PC-9 (cell line): ENCODE results near the gene BACH2. TPM values are rescaled to one million over a fixed set of nuclear protein-coding genes. Genes with fewer than 3 reads are reported as not detected.

ENCODE experiments used
- BruUV-seq: library from RNA; stranded (reverse); fragments of 400-500 nt; replicated peaks from 2 replicates; lab custom pipeline; 2021; lab: Mats Ljungman, UMichigan
- CTCF ChIA-PET: fragments of 300-600 bp; sonication (Branson Sonifier 250); formaldehyde crosslinking; loops from one replicate; lab custom pipeline; 2022; ENCODE audit warnings: antibody characterized with exemption; lab: Charles Lee
- POLR2A ChIA-PET: fragments of 300-600 bp; sonication (Branson Sonifier 250); formaldehyde crosslinking; loops from one replicate; lab custom pipeline; 2022; ENCODE audit warnings: antibody characterized with exemption; ENCODE audit not compliant: unreplicated experiment; lab: Charles Lee
- DNase-seq, 2 experiments: peaks; one replicate each; pipeline versions ENCODE4 v3.0.0 to v3.0.0-alpha.2; 2015 to 2022; ENCODE audit warnings: mixed read lengths in 1 of 2
- H2AFZ ChIP-seq: fragments of 200-600 bp; sonication (generic); 2 replicates; pipeline ENCODE4 v1.8.1; 2017; ENCODE audit warnings: antibody characterized with exemption
- H3F3A ChIP-seq: fragments of 200-600 bp; sonication (generic); 2 replicates; pipeline ENCODE4 v1.8.1; 2017; ENCODE audit warnings: antibody characterized with exemption, mild to moderate bottlenecking, low read depth; ENCODE audit not compliant: insufficient read depth
- H3K27ac ChIP-seq: fragments of 200-600 bp; sonication (generic); 2 replicates; pipeline ENCODE4 v1.6.1; 2016; ENCODE audit warnings: mixed run types
- H3K27me3 ChIP-seq: fragments of 200-600 bp; sonication (generic); 2 replicates; pipeline ENCODE4 v1.6.1; 2016; ENCODE audit warnings: low read depth, mixed run types; ENCODE audit not compliant: insufficient read depth
- H3K36me3 ChIP-seq: fragments of 200-600 bp; sonication (generic); 2 replicates; pipeline ENCODE4 v1.6.1; 2016; ENCODE audit warnings: low read depth, mixed run types
- H3K4me1 ChIP-seq: fragments of 200-600 bp; sonication (generic); replicated peaks from 2 replicates; pipeline ENCODE4 v1.6.1; 2016; ENCODE audit warnings: mixed run types; ENCODE audit not compliant: insufficient read depth
- H3K4me2 ChIP-seq: fragments of 200-600 bp; sonication (generic); 2 replicates; pipeline ENCODE4 v1.6.1; 2017; ENCODE audit warnings: mixed run types
- H3K4me3 ChIP-seq: fragments of 200-600 bp; sonication (generic); 2 replicates; pipeline ENCODE4 v1.6.1; 2016; ENCODE audit warnings: mixed run types
- H3K79me2 ChIP-seq: fragments of 200-600 bp; sonication (generic); 2 replicates; pipeline ENCODE4 v1.6.1; 2017; ENCODE audit warnings: low read depth, mixed run types
- H3K9me2 ChIP-seq: fragments of 200-600 bp; sonication (generic); 2 replicates; pipeline ENCODE4 v1.8.1; 2017; ENCODE audit warnings: mild to moderate bottlenecking; ENCODE audit not compliant: insufficient read depth
- H3K9me3 ChIP-seq: fragments of 200-600 bp; sonication (generic); 2 replicates; pipeline ENCODE4 v1.8.1; 2016; ENCODE audit warnings: low read depth; ENCODE audit not compliant: insufficient read depth
- H4K20me1 ChIP-seq: fragments of 200-600 bp; sonication (generic); 2 replicates; pipeline ENCODE4 v1.8.1; 2017; ENCODE audit not compliant: insufficient read depth
- CTCF ChIP-seq: fragments of 200-600 bp; sonication (generic); conservative IDR thresholded peaks from 2 replicates; pipeline ENCODE4 v1.6.1; 2017; ENCODE audit warnings: mixed run types, antibody characterized with exemption, mild to moderate bottlenecking, moderate library complexity
- EZH2 ChIP-seq: fragments of 200-600 bp; sonication (generic); IDR thresholded peaks from 2 replicates; pipeline ENCODE4 v1.8.0; 2017; ENCODE audit warnings: antibody characterized with exemption, low read depth
- intact Hi-C: fragments of 100-400 bp; cut with micrococcal nuclease; formaldehyde crosslinking; loops from one replicate; pipeline ENCODE4 v1.10.0; 2022; ENCODE audit not compliant: unreplicated experiment
- total RNA-seq: library from RNA; stranded (reverse); gene quantifications from 2 replicates; pipeline ENCODE4 v1.2.3, GENCODE V29; 2021

BACH2 gene
- total RNA-seq, 1 experiment from 2014 or later = 2.3 TPM

GRCh38 chr6:90083891-90084290, 212.8 kb downstream of the BACH2 start:
- ChIA-PET POLR2A (no interaction called here), CTCF (no interaction called here)
- no peak overlapping the region for H3K27ac ChIP-seq
- H3K36me3 ChIP-seq = no peaks in the 10 kb centered on the region
- peaks cover 26% of the 10 kb centered on the region for H3K4me1 ChIP-seq
- no peaks in the 10 kb centered on the region for H3K79me2 ChIP-seq
- no peak overlapping the region for H2AFZ ChIP-seq
- H3K4me3 ChIP-seq = no peak overlapping the region
- no peak for DNase-seq
- no peak overlapping the region for H3K4me2 ChIP-seq
- no peaks in the 10 kb centered on the region for H3K9me2 ChIP-seq
- no TSS peak for BruUV-seq
- no peaks in the 10 kb centered on the region for H3K27me3 ChIP-seq
- TF ChIP-seq EZH2 = no peak
- intact Hi-C loops = no loop called here
- no peaks in the 10 kb centered on the region for H4K20me1 ChIP-seq
- H3K9me3 ChIP-seq = no peaks in the 10 kb centered on the region
- no peaks in the 10 kb centered on the region for H3F3A ChIP-seq

- POLR2A ChIA-PET = interaction anchor here (0.6 kb wide), 1 partner anchor 323 kb away, joined by 3 read pairs; no protein-coding TSS in a partner anchor
- Histone ChIP-seq H3F3A (no peaks in the 10 kb centered on the region), H3K36me3 (no peaks in the 10 kb centered on the region), H3K4me1 (peaks cover 18% of the 10 kb centered on the region), H3K9me3 (no peaks in the 10 kb centered on the region), H3K9me2 (no peaks in the 10 kb centered on the region), H3K79me2 (no peaks in the 10 kb centered on the region), H3K4me2 (no peak overlapping the region), H3K27ac (no peak overlapping the region), H2AFZ (no peak overlapping the region), H3K27me3 (no peaks in the 10 kb centered on the region), H3K4me3 (no peak overlapping the region), H4K20me1 (no peaks in the 10 kb centered on the region)
- BruUV-seq = no TSS peak
- DNase-seq = no peak
- CTCF ChIA-PET = no interaction called here
- no peak for TF ChIP-seq EZH2
- no peak for TF ChIP-seq CTCF
- intact Hi-C loops = no loop called here
Measured at GRCh38 chr6:90082847-90083246, 213.8 kb downstream of the BACH2 start.

- no peak overlapping the region for H3K4me3 ChIP-seq
- TF ChIP-seq EZH2 (no peak), CTCF (no peak)
- H3K4me1 ChIP-seq = no peaks in the 10 kb centered on the region
- no peak overlapping the region for H3K27ac ChIP-seq
- CTCF ChIA-PET = no interaction called here
- H3K9me3 ChIP-seq = no peaks in the 10 kb centered on the region
- no peak for DNase-seq
- H3F3A ChIP-seq = no peaks in the 10 kb centered on the region
- no peaks in the 10 kb centered on the region for H3K9me2 ChIP-seq
- no peaks in the 10 kb centered on the region for H3K79me2 ChIP-seq
- POLR2A ChIA-PET = no interaction called here
- intact Hi-C loops = no loop called here
- H3K4me2 ChIP-seq = no peak overlapping the region
- H4K20me1 ChIP-seq = no peaks in the 10 kb centered on the region
- no peaks in the 10 kb centered on the region for H3K27me3 ChIP-seq
- H3K36me3 ChIP-seq = no peaks in the 10 kb centered on the region
- BruUV-seq = no TSS peak
- no peak overlapping the region for H2AFZ ChIP-seq
Measured at GRCh38 chr6:90080876-90081481, 215.7 kb downstream of the BACH2 start.
